Measurements from ENCODE around the gene RNU6-9. TPM values are rescaled to one million over a fixed set of nuclear protein-coding genes. Genes with fewer than 3 reads are reported as not detected.

RNU6-9 gene
- total and polyA plus RNA-seq, 2 of the 13 experiments (the other 11 are each of a cell fraction or from before 2014, with no cell fraction given): under 0.01 TPM; not detected in 1

DNA sequence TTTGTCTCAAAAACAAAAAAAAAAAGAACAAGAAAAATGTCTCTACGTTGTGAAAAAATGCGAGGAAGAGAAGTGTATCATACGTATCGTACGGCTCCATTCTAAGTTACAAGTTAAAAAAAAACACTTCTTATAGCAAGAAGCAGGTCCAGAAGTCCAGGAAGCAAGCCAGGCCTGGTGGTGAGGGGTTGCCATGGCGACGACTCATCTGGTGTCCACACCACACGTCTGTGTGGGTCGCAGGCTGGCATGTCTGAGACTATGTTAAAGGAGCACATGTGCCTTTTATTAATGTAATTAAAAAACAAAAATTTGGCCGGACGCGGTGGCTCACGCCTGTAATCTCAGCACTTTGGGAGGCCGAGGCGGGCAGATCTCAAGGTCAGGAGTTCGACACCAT is 6.2 kb upstream of the RNU6-9 start:
- TF ChIP-seq TFAP4 (IDR thresholded peaks at IDR 0.05; ENCODE audit: borderline replicate concordance, low read depth) (peak; percentile 16; the same call in 1 of the 2 replicates), MXI1 (IDR thresholded peaks at IDR 0.05; ENCODE audit: borderline replicate concordance, low read depth, low read length) (peak; percentile 74; the same call in 1 of the 3 replicates), RFX1 (IDR thresholded peaks at IDR 0.05) (peak; percentile 75), RFX3 (CRISPR knock-in tag; IDR thresholded peaks at IDR 0.05) (peak; percentile 79), SAP130 (CRISPR knock-in tag; IDR thresholded peaks at IDR 0.05; ENCODE audit: low read depth) (0 out of 2 replicates have a peak, but pooled peaks have one; percentile 12)
- TF ChIP-seq, protein P1, sequence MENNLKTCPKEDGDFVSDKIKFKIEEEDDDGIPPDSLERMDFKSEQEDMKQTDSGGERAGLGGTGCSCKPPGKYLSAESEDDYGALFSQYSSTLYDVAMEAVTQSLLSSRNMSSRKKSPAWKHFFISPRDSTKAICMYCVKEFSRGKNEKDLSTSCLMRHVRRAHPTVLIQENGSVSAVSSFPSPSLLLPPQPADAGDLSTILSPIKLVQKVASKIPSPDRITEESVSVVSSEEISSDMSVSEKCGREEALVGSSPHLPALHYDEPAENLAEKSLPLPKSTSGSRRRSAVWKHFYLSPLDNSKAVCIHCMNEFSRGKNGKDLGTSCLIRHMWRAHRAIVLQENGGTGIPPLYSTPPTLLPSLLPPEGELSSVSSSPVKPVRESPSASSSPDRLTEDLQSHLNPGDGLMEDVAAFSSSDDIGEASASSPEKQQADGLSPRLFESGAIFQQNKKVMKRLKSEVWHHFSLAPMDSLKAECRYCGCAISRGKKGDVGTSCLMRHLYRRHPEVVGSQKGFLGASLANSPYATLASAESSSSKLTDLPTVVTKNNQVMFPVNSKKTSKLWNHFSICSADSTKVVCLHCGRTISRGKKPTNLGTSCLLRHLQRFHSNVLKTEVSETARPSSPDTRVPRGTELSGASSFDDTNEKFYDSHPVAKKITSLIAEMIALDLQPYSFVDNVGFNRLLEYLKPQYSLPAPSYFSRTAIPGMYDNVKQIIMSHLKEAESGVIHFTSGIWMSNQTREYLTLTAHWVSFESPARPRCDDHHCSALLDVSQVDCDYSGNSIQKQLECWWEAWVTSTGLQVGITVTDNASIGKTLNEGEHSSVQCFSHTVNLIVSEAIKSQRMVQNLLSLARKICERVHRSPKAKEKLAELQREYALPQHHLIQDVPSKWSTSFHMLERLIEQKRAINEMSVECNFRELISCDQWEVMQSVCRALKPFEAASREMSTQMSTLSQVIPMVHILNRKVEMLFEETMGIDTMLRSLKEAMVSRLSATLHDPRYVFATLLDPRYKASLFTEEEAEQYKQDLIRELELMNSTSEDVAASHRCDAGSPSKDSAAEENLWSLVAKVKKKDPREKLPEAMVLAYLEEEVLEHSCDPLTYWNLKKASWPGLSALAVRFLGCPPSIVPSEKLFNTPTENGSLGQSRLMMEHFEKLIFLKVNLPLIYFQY (CRISPR knock-in tag; IDR thresholded peaks at IDR 0.05; ENCODE audit: borderline replicate concordance): no peak
- H3K9me3 ChIP-seq (ENCODE audit: low read length): no peaks in the 10 kb centered on the region
- H4K20me1 ChIP-seq (ENCODE audit: insufficient read depth, low read length): no peaks in the 10 kb centered on the region; the same call in 1 of the 2 replicates
- WGBS (ENCODE audit: low lambda C conversion rate): 86% methylated on average over 16 of the region's 16 CpGs
- H3K27me3 ChIP-seq (ENCODE audit: control insufficient read depth in 1 of 2, insufficient read depth in 2 of 2, low read length in 2 of 2): no peaks in the 10 kb centered on the region
- BruUV-seq (replicated peaks): no TSS peak
- no peak overlapping the region for H2AFZ ChIP-seq (ENCODE audit: low read length)
- FAIRE-seq: no peak
- H3K36me3 ChIP-seq (replicated peaks in 1 of 2; ENCODE audit: control insufficient read depth in 1 of 2, insufficient read depth in 2 of 2, low read length in 2 of 2): peaks cover 17 to 33% of the 10 kb centered on the region in 2 experiments; a peak in 4 of 5 replicates
- ATAC-seq: peak; percentile 38; the same call in 1 of the 3 replicates
- no peak overlapping the region for H3K9ac ChIP-seq (ENCODE audit: insufficient read depth, low read depth, low read length)
- peaks cover 5% of the 10 kb centered on the region for H3K79me2 ChIP-seq (ENCODE audit: insufficient read depth, low read length)
- ChIA-PET POLR2A (no interaction called here), CTCF (ENCODE audit: low intra/inter-chr PET ratio, low total read pairs) (no interaction called here)
- peaks cover 9% of the 10 kb centered on the region for H3K4me1 ChIP-seq (ENCODE audit: insufficient read depth, low read length)
- no peak overlapping the region for H3K27ac ChIP-seq (ENCODE audit: extremely low read length, insufficient read depth, low read length)
- H3K4me3 ChIP-seq (replicated peaks in 1 of 3; ENCODE audit: insufficient read depth in 1 of 3, low read depth in 2 of 3, low read length in 3 of 3): no peak overlapping the region
- H3K4me2 ChIP-seq (ENCODE audit: low read depth, low read length): no peak overlapping the region
- in situ Hi-C loops (cut with HindIII; ENCODE audit: extremely low pct_ligation_motif_present, low pct_unique_long_range_greater_than_20kb): no loop called here
- intact Hi-C loops (cut with micrococcal nuclease; ENCODE audit: unreplicated experiment): no loop called here
- peak; percentile 38 for DNase-seq (ENCODE audit: low spot score)

All from HepG2 (cell line).